Prostate gland (tissue), 2 donors: ENCODE results near the gene FARP1. TPM values are rescaled to one million over a fixed set of nuclear protein-coding genes. Genes with fewer than 3 reads are reported as not detected.

ENCODE experiments used
- DNase-seq: peaks from one replicate; pipeline ENCODE4 v3.0.0-alpha.2; 2019; ENCODE audit warnings: low spot score
- H3K27ac ChIP-seq, 2 donors: fragments of 200-600 bp; sonication (generic); 2 replicates each; pipeline ENCODE4 v1.5.1; 2017 to 2019
- H3K27me3 ChIP-seq: fragments of 200-600 bp; sonication (generic); replicated peaks from 2 replicates; pipeline ENCODE4 v1.5.1; 2019; ENCODE audit not compliant: insufficient read depth
- H3K36me3 ChIP-seq, 2 donors: fragments of 200-600 bp; sonication (generic); 1 replicate in 1 of 2; 2 replicates in 1 of 2; pipeline versions ENCODE4 v1.5.1 to v1.8.1; 2017 to 2019
- H3K4me1 ChIP-seq: fragments of 200-600 bp; sonication (generic); replicated peaks from 2 replicates; pipeline ENCODE4 v1.5.1; 2019
- H3K4me3 ChIP-seq, 2 donors: fragments of 200-600 bp; sonication (generic); 2 replicates each; pipeline ENCODE4 v1.5.1; 2017 to 2019
- H3K9me3 ChIP-seq: fragments of 200-600 bp; sonication (generic); 2 replicates; pipeline ENCODE4 v1.5.1; 2017
- POLR2A ChIP-seq: fragments of 450-650 bp; IDR thresholded peaks from one replicate; pipeline ENCODE4 v1.6.1; 2016; ENCODE audit warnings: antibody characterized with exemption, mild to moderate bottlenecking
- POLR2AphosphoS5 ChIP-seq: sonication (generic); formaldehyde crosslinking; IDR thresholded peaks from one replicate; pipeline ENCODE4 v1.6.1; 2017; ENCODE audit warnings: antibody characterized with exemption
- WGBS: methylation state at CpG from one replicate; pipeline ENCODE4 v1.1.5; 2018; 5-methylcytosine and 5-hydroxymethylcytosine counted together
- intact Hi-C: fragments of 100-400 bp; cut with DNase I; formaldehyde crosslinking; loops from one replicate; pipeline ENCODE4 v1.14.2; 2022
- total RNA-seq, 2 donors: library from RNA; depleted of rRNA; stranded (reverse); fragments of >200 nt; gene quantifications; one replicate each; pipeline ENCODE4 v1.1.0, GENCODE V29; 2016
- TF ChIP-seq, protein P1 (sequence below), 4 experiments: fragments of 200-600 bp in 2 of 4; fragments of 450-650 bp in 2 of 4; sonication (generic) in 2 of 4; IDR thresholded peaks; 1 replicate in 3 of 4; 2 replicates in 1 of 4; pipeline ENCODE4 v1.5.1; 2016 to 2019; ENCODE audit warnings: antibody characterized with exemption in 4 of 4, mild to moderate bottlenecking in 2 of 4, moderate library complexity in 2 of 4

FARP1 gene
- total RNA-seq, 2 donors from 2014 or later, result 70.6 to 77.5 TPM

DNA sequence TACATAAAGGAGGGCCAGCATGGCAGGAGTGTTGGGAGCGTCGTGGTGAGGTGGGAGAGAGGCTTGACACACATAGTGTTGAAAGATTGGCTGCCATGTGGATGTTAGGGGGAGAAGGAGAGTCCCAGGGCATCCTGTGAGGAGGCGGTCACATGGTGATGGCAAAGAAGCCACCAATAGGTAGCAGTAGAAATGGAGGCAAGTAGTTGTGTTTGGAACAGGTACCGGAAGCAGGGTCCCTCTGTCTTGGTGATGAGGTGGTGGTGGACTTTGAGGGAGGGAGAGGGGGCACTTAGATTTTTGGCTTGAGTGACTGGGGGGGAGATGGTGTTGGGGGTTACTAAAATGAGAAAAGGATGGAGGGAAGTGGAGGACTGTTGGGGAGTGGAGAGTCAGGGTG is 227.4 kb downstream of the FARP1 start:
- Histone ChIP-seq H3K36me3 (no peaks in the 10 kb centered on the region), H3K4me3 (no peak overlapping the region), H3K27me3 (no peaks in the 10 kb centered on the region), H3K4me1 (no peaks in the 10 kb centered on the region), H3K27ac (no peak overlapping the region), H3K9me3 (no peaks in the 10 kb centered on the region)
- no peak for DNase-seq
- 96% methylated on average over 4 of the region's 4 CpGs for WGBS
- no peak for TF ChIP-seq POLR2A
- intact Hi-C loops, result no loop called here

GRCh38 chr13:98370806-98371515 is 228.1 kb downstream of the FARP1 start:
- no peaks in the 10 kb centered on the region for H3K27me3 ChIP-seq
- H3K4me3 ChIP-seq, result no peak overlapping the region
- peak; percentile 58 for DNase-seq
- intact Hi-C loops, result no loop called here
- WGBS, result 38% methylated on average over 16 of the region's 16 CpGs
- no peaks in the 10 kb centered on the region for H3K4me1 ChIP-seq
- TF ChIP-seq, protein P1, sequence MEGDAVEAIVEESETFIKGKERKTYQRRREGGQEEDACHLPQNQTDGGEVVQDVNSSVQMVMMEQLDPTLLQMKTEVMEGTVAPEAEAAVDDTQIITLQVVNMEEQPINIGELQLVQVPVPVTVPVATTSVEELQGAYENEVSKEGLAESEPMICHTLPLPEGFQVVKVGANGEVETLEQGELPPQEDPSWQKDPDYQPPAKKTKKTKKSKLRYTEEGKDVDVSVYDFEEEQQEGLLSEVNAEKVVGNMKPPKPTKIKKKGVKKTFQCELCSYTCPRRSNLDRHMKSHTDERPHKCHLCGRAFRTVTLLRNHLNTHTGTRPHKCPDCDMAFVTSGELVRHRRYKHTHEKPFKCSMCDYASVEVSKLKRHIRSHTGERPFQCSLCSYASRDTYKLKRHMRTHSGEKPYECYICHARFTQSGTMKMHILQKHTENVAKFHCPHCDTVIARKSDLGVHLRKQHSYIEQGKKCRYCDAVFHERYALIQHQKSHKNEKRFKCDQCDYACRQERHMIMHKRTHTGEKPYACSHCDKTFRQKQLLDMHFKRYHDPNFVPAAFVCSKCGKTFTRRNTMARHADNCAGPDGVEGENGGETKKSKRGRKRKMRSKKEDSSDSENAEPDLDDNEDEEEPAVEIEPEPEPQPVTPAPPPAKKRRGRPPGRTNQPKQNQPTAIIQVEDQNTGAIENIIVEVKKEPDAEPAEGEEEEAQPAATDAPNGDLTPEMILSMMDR (IDR thresholded peaks at IDR 0.05), result no peak
- TF ChIP-seq POLR2A (no peak), POLR2AphosphoS5 (peak; percentile 34)
- H3K9me3 ChIP-seq, result no peaks in the 10 kb centered on the region
- H3K27ac ChIP-seq, result no peak overlapping the region
- no peaks in the 10 kb centered on the region for H3K36me3 ChIP-seq

- Histone ChIP-seq H3K27ac (no peak overlapping the region), H3K36me3 (no peaks in the 10 kb centered on the region), H3K27me3 (no peaks in the 10 kb centered on the region), H3K4me3 (no peak overlapping the region), H3K4me1 (no peaks in the 10 kb centered on the region), H3K9me3 (no peaks in the 10 kb centered on the region)
- no peak for DNase-seq
- TF ChIP-seq POLR2AphosphoS5, result no peak
- TF ChIP-seq, protein P1 (IDR thresholded peaks at IDR 0.05), result no peak
- TF ChIP-seq POLR2A, result no peak
- intact Hi-C loops, result no loop called here
- 80% methylated on average over 5 of the region's 5 CpGs for WGBS
These were observed 228.7 kb downstream of the FARP1 start for GRCh38 chr13:98371516-98372023.

DNA sequence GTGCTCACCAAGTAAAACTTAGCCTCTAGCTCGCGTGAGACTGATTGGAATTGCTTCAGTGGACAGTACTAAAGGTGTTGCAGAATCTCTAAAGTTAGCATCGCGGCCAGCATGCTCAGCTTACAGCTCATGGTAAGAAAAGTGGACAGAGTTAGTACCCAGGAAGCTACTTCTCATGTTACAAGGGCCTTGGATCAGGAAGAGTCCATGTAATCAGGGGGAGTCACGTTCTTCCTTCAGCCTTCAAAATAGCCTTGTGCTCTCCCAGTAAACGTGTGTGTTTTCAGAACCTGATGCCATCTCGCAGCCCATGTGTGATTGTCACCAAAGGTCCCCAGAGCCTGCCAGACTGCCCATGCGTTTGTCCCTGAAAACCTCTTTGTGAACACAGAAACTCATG is 230.0 kb downstream of the FARP1 start:
- H3K4me1 ChIP-seq, result no peaks in the 10 kb centered on the region
- no peaks in the 10 kb centered on the region for H3K36me3 ChIP-seq
- H3K4me3 ChIP-seq, result no peak overlapping the region
- TF ChIP-seq, protein P1 (IDR thresholded peaks at IDR 0.05), result no peak
- WGBS, result 67% methylated on average over 8 of the region's 8 CpGs
- H3K27me3 ChIP-seq, result no peaks in the 10 kb centered on the region
- H3K27ac ChIP-seq, result no peak overlapping the region
- no peak for DNase-seq
- H3K9me3 ChIP-seq, result no peaks in the 10 kb centered on the region
- intact Hi-C loops, result no loop called here

GRCh38 chr13:98374750-98375149 is 231.9 kb downstream of the FARP1 start:
- Histone ChIP-seq H3K27ac (no peak overlapping the region), H3K9me3 (no peaks in the 10 kb centered on the region), H3K27me3 (no peaks in the 10 kb centered on the region), H3K4me1 (no peaks in the 10 kb centered on the region), H3K4me3 (no peak overlapping the region), H3K36me3 (no peaks in the 10 kb centered on the region)
- 88% methylated on average over 1 of the region's 1 CpG for WGBS
- no peak for DNase-seq
- intact Hi-C loops, result no loop called here
- no peak for TF ChIP-seq POLR2AphosphoS5
- TF ChIP-seq POLR2A, result no peak
- TF ChIP-seq, protein P1 (IDR thresholded peaks at IDR 0.05), result no peak
